ENCODE measurements around the gene NRG2.
A peak's percentile ranks its signal among the peaks of the same experiment; 100 is the strongest.

NRG2 gene

GRCh38 chr5:139984816-139985215 is 58.3 kb downstream of the NRG2 start:
- Histone ChIP-seq H3K27ac (ENCODE audit: low read depth, low read length) (no peak overlapping the region), H3K27me3 (ENCODE audit: control insufficient read depth, insufficient read depth, low read length) (no peaks in the 10 kb centered on the region), H3K9ac (ENCODE audit: low read length) (no peak overlapping the region), H3K36me3 (ENCODE audit: control insufficient read depth, insufficient read depth, low read length) (no peaks in the 10 kb centered on the region), H3K4me1 (ENCODE audit: control insufficient read depth, insufficient read depth, low read length) (peaks cover 26% of the 10 kb centered on the region; the same call in 1 of the 2 replicates), H3K4me3 (ENCODE audit: low read depth, low read length) (no peak overlapping the region), H3K9me3 (ENCODE audit: control insufficient read depth, insufficient read depth, low read depth, low read length) (no peaks in the 10 kb centered on the region)

GRCh38 chr5:139982975-139983240 is 60.2 kb downstream of the NRG2 start:
- H3K4me1 ChIP-seq (ENCODE audit: control insufficient read depth, insufficient read depth, low read length): peaks cover 26% of the 10 kb centered on the region; the same call in 1 of the 2 replicates
- H3K27ac ChIP-seq (ENCODE audit: low read depth, low read length): no peak overlapping the region
- H3K27me3 ChIP-seq (ENCODE audit: control insufficient read depth, insufficient read depth, low read length): no peaks in the 10 kb centered on the region
- H3K9ac ChIP-seq (ENCODE audit: low read length): no peak overlapping the region
- H3K9me3 ChIP-seq (ENCODE audit: control insufficient read depth, insufficient read depth, low read depth, low read length): no peaks in the 10 kb centered on the region
- no peak overlapping the region for H3K4me3 ChIP-seq (ENCODE audit: low read depth, low read length)
- no peaks in the 10 kb centered on the region for H3K36me3 ChIP-seq (ENCODE audit: control insufficient read depth, insufficient read depth, low read length)

- H3K4me1 ChIP-seq (ENCODE audit: control insufficient read depth, insufficient read depth, low read length): peaks cover 26% of the 10 kb centered on the region; the same call in 1 of the 2 replicates
- peak overlapping the region; percentile 14 for H3K9ac ChIP-seq (ENCODE audit: low read length)
- H3K9me3 ChIP-seq (ENCODE audit: control insufficient read depth, insufficient read depth, low read depth, low read length): no peaks in the 10 kb centered on the region
- no peak overlapping the region for H3K4me3 ChIP-seq (ENCODE audit: low read depth, low read length)
- no peaks in the 10 kb centered on the region for H3K36me3 ChIP-seq (ENCODE audit: control insufficient read depth, insufficient read depth, low read length)
- no peaks in the 10 kb centered on the region for H3K27me3 ChIP-seq (ENCODE audit: control insufficient read depth, insufficient read depth, low read length)
- peak overlapping the region; percentile 42; the same call in 1 of the 2 replicates for H3K27ac ChIP-seq (ENCODE audit: low read depth, low read length)
These were observed 60.7 kb downstream of the NRG2 start for GRCh38 chr5:139982157-139982974.

GRCh38 chr5:139980765-139981164 is 62.3 kb downstream of the NRG2 start:
- H3K4me3 ChIP-seq (ENCODE audit: low read depth, low read length): no peak overlapping the region
- no peaks in the 10 kb centered on the region for H3K9me3 ChIP-seq (ENCODE audit: control insufficient read depth, insufficient read depth, low read depth, low read length)
- H3K27me3 ChIP-seq (ENCODE audit: control insufficient read depth, insufficient read depth, low read length): no peaks in the 10 kb centered on the region

GRCh38 chr5:139979943-139980342 is 63.2 kb downstream of the NRG2 start:
- H3K27ac ChIP-seq (ENCODE audit: low read depth, low read length): no peak overlapping the region
- H3K9me3 ChIP-seq (ENCODE audit: control insufficient read depth, insufficient read depth, low read depth, low read length): no peaks in the 10 kb centered on the region
- H3K4me3 ChIP-seq (ENCODE audit: low read depth, low read length): no peak overlapping the region
- no peak overlapping the region for H3K9ac ChIP-seq (ENCODE audit: low read length)
- H3K36me3 ChIP-seq (ENCODE audit: control insufficient read depth, insufficient read depth, low read length): no peaks in the 10 kb centered on the region
- H3K27me3 ChIP-seq (ENCODE audit: control insufficient read depth, insufficient read depth, low read length): no peaks in the 10 kb centered on the region
- peaks cover 19% of the 10 kb centered on the region; the same call in 1 of the 2 replicates for H3K4me1 ChIP-seq (ENCODE audit: control insufficient read depth, insufficient read depth, low read length)

More at GRCh38 chr5:139980765-139981164, 62.3 kb downstream of the NRG2 start:
- Histone ChIP-seq H3K36me3 (ENCODE audit: control insufficient read depth, insufficient read depth, low read length) (no peaks in the 10 kb centered on the region), H3K4me1 (ENCODE audit: control insufficient read depth, insufficient read depth, low read length) (peaks cover 23% of the 10 kb centered on the region; the same call in 1 of the 2 replicates), H3K9ac (ENCODE audit: low read length) (no peak overlapping the region), H3K27ac (ENCODE audit: low read depth, low read length) (no peak overlapping the region)

GRCh38 chr5:139979518-139979917 is 63.6 kb downstream of the NRG2 start:
- no peaks in the 10 kb centered on the region for H3K36me3 ChIP-seq (ENCODE audit: control insufficient read depth, insufficient read depth, low read length)
- H3K9ac ChIP-seq (ENCODE audit: low read length): no peak overlapping the region
- no peaks in the 10 kb centered on the region for H3K9me3 ChIP-seq (ENCODE audit: control insufficient read depth, insufficient read depth, low read depth, low read length)
- H3K4me1 ChIP-seq (ENCODE audit: control insufficient read depth, insufficient read depth, low read length): peaks cover 19% of the 10 kb centered on the region; the same call in 1 of the 2 replicates
- H3K4me3 ChIP-seq (ENCODE audit: low read depth, low read length): no peak overlapping the region
- no peak overlapping the region for H3K27ac ChIP-seq (ENCODE audit: low read depth, low read length)
- H3K27me3 ChIP-seq (ENCODE audit: control insufficient read depth, insufficient read depth, low read length): no peaks in the 10 kb centered on the region

- Histone ChIP-seq H3K9ac (ENCODE audit: low read length) (no peak overlapping the region), H3K27ac (ENCODE audit: low read depth, low read length) (no peak overlapping the region), H3K36me3 (ENCODE audit: control insufficient read depth, insufficient read depth, low read length) (no peaks in the 10 kb centered on the region)
These were observed 66.4 kb downstream of the NRG2 start for GRCh38 chr5:139976703-139977102.

GRCh38 chr5:139975942-139976341 is 67.2 kb downstream of the NRG2 start:
- H3K4me3 ChIP-seq (ENCODE audit: low read depth, low read length): no peak overlapping the region
- H3K9me3 ChIP-seq (ENCODE audit: control insufficient read depth, insufficient read depth, low read depth, low read length): no peaks in the 10 kb centered on the region
- no peaks in the 10 kb centered on the region for H3K27me3 ChIP-seq (ENCODE audit: control insufficient read depth, insufficient read depth, low read length)

More at GRCh38 chr5:139976703-139977102, 66.4 kb downstream of the NRG2 start:
- Histone ChIP-seq H3K27me3 (ENCODE audit: control insufficient read depth, insufficient read depth, low read length) (no peaks in the 10 kb centered on the region), H3K4me3 (ENCODE audit: low read depth, low read length) (no peak overlapping the region), H3K9me3 (ENCODE audit: control insufficient read depth, insufficient read depth, low read depth, low read length) (no peaks in the 10 kb centered on the region), H3K4me1 (ENCODE audit: control insufficient read depth, insufficient read depth, low read length) (peaks cover 2% of the 10 kb centered on the region; the same call in 1 of the 2 replicates)

GRCh38 chr5:139975306-139975705 is 67.8 kb downstream of the NRG2 start:
- Histone ChIP-seq H3K9ac (ENCODE audit: low read length) (no peak overlapping the region), H3K4me3 (ENCODE audit: low read depth, low read length) (no peak overlapping the region), H3K27ac (ENCODE audit: low read depth, low read length) (no peak overlapping the region), H3K4me1 (ENCODE audit: control insufficient read depth, insufficient read depth, low read length) (no peaks in the 10 kb centered on the region), H3K36me3 (ENCODE audit: control insufficient read depth, insufficient read depth, low read length) (no peaks in the 10 kb centered on the region), H3K27me3 (ENCODE audit: control insufficient read depth, insufficient read depth, low read length) (peaks cover 4% of the 10 kb centered on the region; the same call in 1 of the 2 replicates), H3K9me3 (ENCODE audit: control insufficient read depth, insufficient read depth, low read depth, low read length) (no peaks in the 10 kb centered on the region)

More at GRCh38 chr5:139975942-139976341, 67.2 kb downstream of the NRG2 start:
- no peak overlapping the region for H3K27ac ChIP-seq (ENCODE audit: low read depth, low read length)
- H3K4me1 ChIP-seq (ENCODE audit: control insufficient read depth, insufficient read depth, low read length): no peaks in the 10 kb centered on the region
- no peaks in the 10 kb centered on the region for H3K36me3 ChIP-seq (ENCODE audit: control insufficient read depth, insufficient read depth, low read length)
- no peak overlapping the region for H3K9ac ChIP-seq (ENCODE audit: low read length)

GRCh38 chr5:139974661-139975060 is 68.4 kb downstream of the NRG2 start:
- Histone ChIP-seq H3K9me3 (ENCODE audit: control insufficient read depth, insufficient read depth, low read depth, low read length) (no peaks in the 10 kb centered on the region), H3K36me3 (ENCODE audit: control insufficient read depth, insufficient read depth, low read length) (no peaks in the 10 kb centered on the region), H3K9ac (ENCODE audit: low read length) (no peak overlapping the region), H3K27ac (ENCODE audit: low read depth, low read length) (no peak overlapping the region), H3K4me3 (ENCODE audit: low read depth, low read length) (no peak overlapping the region), H3K4me1 (ENCODE audit: control insufficient read depth, insufficient read depth, low read length) (no peaks in the 10 kb centered on the region), H3K27me3 (ENCODE audit: control insufficient read depth, insufficient read depth, low read length) (peaks cover 9% of the 10 kb centered on the region)

- H3K4me3 ChIP-seq (ENCODE audit: low read depth, low read length): no peak overlapping the region
- H3K27me3 ChIP-seq (ENCODE audit: control insufficient read depth, insufficient read depth, low read length): peaks cover 17% of the 10 kb centered on the region
- H3K36me3 ChIP-seq (ENCODE audit: control insufficient read depth, insufficient read depth, low read length): no peaks in the 10 kb centered on the region
- no peak overlapping the region for H3K27ac ChIP-seq (ENCODE audit: low read depth, low read length)
- H3K4me1 ChIP-seq (ENCODE audit: control insufficient read depth, insufficient read depth, low read length): no peaks in the 10 kb centered on the region
- H3K9me3 ChIP-seq (ENCODE audit: control insufficient read depth, insufficient read depth, low read depth, low read length): no peaks in the 10 kb centered on the region
- no peak overlapping the region for H3K9ac ChIP-seq (ENCODE audit: low read length)
These were observed 71.8 kb downstream of the NRG2 start for GRCh38 chr5:139971202-139971725.
